GM23338 (cell line): ENCODE data around the gene DNAJC6. TPM values are rescaled to one million over a fixed set of nuclear protein-coding genes. Genes with fewer than 3 reads are reported as not detected.

Source experiments
- ATAC-seq: fragments of 200-7000 bp; cut with Tn5 transposase; 3 replicates; pipeline ENCODE4 v1.9.1; 2020
- DNase-seq: peaks from one replicate; pipeline ENCODE4 v3.0.0-alpha.2; 2015; ENCODE audit warnings: low spot score
- H2AFZ ChIP-seq: fragments of 200-600 bp; sonication (generic); 2 replicates; pipeline ENCODE4 v1.8.0; 2016; ENCODE audit warnings: antibody characterized with exemption, mild to moderate bottlenecking, moderate library complexity
- H3F3A ChIP-seq: fragments of 200-600 bp; sonication (generic); replicated peaks from 2 replicates; pipeline ENCODE4 v1.8.0; 2017; ENCODE audit warnings: antibody characterized with exemption, mixed run types, low read depth
- H3K27ac ChIP-seq: fragments of 200-600 bp; sonication (generic); 2 replicates; pipeline ENCODE4 v1.6.1; 2016; ENCODE audit warnings: low read depth
- H3K27me3 ChIP-seq: fragments of 200-600 bp; sonication (generic); 2 replicates; pipeline ENCODE4 v1.8.0; 2016; ENCODE audit warnings: mild to moderate bottlenecking, mixed run types, moderate library complexity; ENCODE audit not compliant: insufficient read depth
- H3K36me3 ChIP-seq: fragments of 200-600 bp; sonication (generic); 2 replicates; pipeline ENCODE4 v1.8.0; 2016; ENCODE audit warnings: mild to moderate bottlenecking; ENCODE audit not compliant: insufficient read depth
- H3K4me1 ChIP-seq: fragments of 200-600 bp; sonication (generic); 2 replicates; pipeline ENCODE4 v1.8.0; 2016; ENCODE audit warnings: mild to moderate bottlenecking, moderate library complexity; ENCODE audit not compliant: insufficient read depth
- H3K4me2 ChIP-seq: fragments of 200-600 bp; sonication (generic); 2 replicates; pipeline ENCODE4 v1.7.1; 2017; ENCODE audit warnings: mixed run types
- H3K4me3 ChIP-seq: fragments of 200-600 bp; sonication (generic); 2 replicates; pipeline ENCODE4 v1.6.1; 2016; ENCODE audit warnings: mixed run types
- H3K79me2 ChIP-seq: fragments of 200-600 bp; sonication (generic); replicated peaks from 2 replicates; pipeline ENCODE4 v1.8.0; 2017; ENCODE audit warnings: mild to moderate bottlenecking; ENCODE audit not compliant: insufficient read depth
- H3K9me2 ChIP-seq: fragments of 200-600 bp; sonication (generic); 2 replicates; pipeline ENCODE4 v1.8.0; 2017; ENCODE audit not compliant: insufficient read depth
- H4K20me1 ChIP-seq: fragments of 200-600 bp; sonication (generic); replicated peaks from 2 replicates; pipeline ENCODE4 v1.8.0; 2017; ENCODE audit warnings: mild to moderate bottlenecking; ENCODE audit not compliant: insufficient read depth
- H3K27ac Mint-ChIP-seq: 2 replicates; pipeline ENCODE4 v1.8.0; 2020; ENCODE audit warnings: inconsistent platforms, mild to moderate bottlenecking, moderate library complexity, mixed read lengths
- H3K27me3 Mint-ChIP-seq: 3 replicates; pipeline ENCODE4 v1.8.0; 2022; ENCODE audit warnings: low read depth, mild to moderate bottlenecking, moderate library complexity, mixed read lengths, inconsistent platforms; ENCODE audit not compliant: insufficient read depth, poor library complexity
- H3K36me3 Mint-ChIP-seq: 3 replicates; pipeline ENCODE4 v1.8.0; 2021; ENCODE audit warnings: low read depth, mild to moderate bottlenecking, inconsistent platforms, moderate library complexity, mixed read lengths
- H3K4me1 Mint-ChIP-seq: 3 replicates; pipeline ENCODE4 v1.8.0; 2020; ENCODE audit warnings: mild to moderate bottlenecking, inconsistent platforms, mixed read lengths
- H3K4me3 Mint-ChIP-seq: 3 replicates; pipeline ENCODE4 v1.8.0; 2021; ENCODE audit warnings: moderate library complexity, mild to moderate bottlenecking, inconsistent platforms, mixed read lengths
- H3K9me3 Mint-ChIP-seq: 3 replicates; pipeline ENCODE4 v1.8.0; 2020; ENCODE audit warnings: moderate library complexity, mild to moderate bottlenecking, inconsistent platforms, mixed read lengths
- CREB1 ChIP-seq: fragments of 250-450 bp; sonication (Bioruptor Pico); IDR thresholded peaks from 2 replicates; pipeline ENCODE4 v1.5.0; 2020; ENCODE audit warnings: low read depth, mild to moderate bottlenecking, moderate library complexity
- CTCF ChIP-seq, 2 experiments: fragments of 200-600 bp in 1 of 2; sonication (generic) in 1 of 2; conservative IDR thresholded peaks; 2 replicates each; pipeline versions ENCODE4 v1.5.1 to v1.6.1; 2016 to 2017; ENCODE audit warnings: antibody characterized with exemption in 2 of 2, low read depth in 2 of 2, mild to moderate bottlenecking in 2 of 2, moderate library complexity in 1 of 2
- EZH2 ChIP-seq: fragments of 200-600 bp; sonication (generic); IDR thresholded peaks from one replicate; pipeline ENCODE4 v1.8.0; 2017; ENCODE audit warnings: antibody characterized with exemption, mild to moderate bottlenecking, low read depth; ENCODE audit not compliant: unreplicated experiment
- EZH2phosphoT487 ChIP-seq: fragments of 200-600 bp; sonication (generic); IDR thresholded peaks from one replicate; pipeline ENCODE4 v1.8.1; 2018; ENCODE audit warnings: antibody characterized with exemption; ENCODE audit not compliant: unreplicated experiment
- JUNB ChIP-seq: IDR thresholded peaks from one replicate; pipeline ENCODE4 v1.6.1; 2016; ENCODE audit warnings: antibody characterized with exemption; ENCODE audit not compliant: unreplicated experiment
- NANOG ChIP-seq: IDR thresholded peaks from 2 replicates; pipeline ENCODE4 v1.6.1; 2016; ENCODE audit warnings: antibody characterized with exemption, borderline replicate concordance
- POLR2AphosphoS5 ChIP-seq: IDR thresholded peaks from 2 replicates; pipeline ENCODE4 v1.6.1; 2016; ENCODE audit warnings: antibody characterized with exemption, low read depth
- REST ChIP-seq: IDR thresholded peaks from one replicate; pipeline ENCODE4 v1.6.1; 2018; ENCODE audit warnings: antibody characterized with exemption; ENCODE audit not compliant: unreplicated experiment
- STAT1 ChIP-seq: IDR thresholded peaks from one replicate; pipeline ENCODE4 v1.6.1; 2016; ENCODE audit warnings: antibody characterized with exemption; ENCODE audit not compliant: unreplicated experiment
- ZNF114 ChIP-seq: fragments of 250-450 bp; sonication (Bioruptor Pico); IDR thresholded peaks from 2 replicates; pipeline ENCODE4 v1.5.0; 2020; ENCODE audit warnings: mild to moderate bottlenecking, moderate library complexity
- ZNF331 ChIP-seq: fragments of 250-450 bp; sonication (Bioruptor Pico); IDR thresholded peaks from 2 replicates; pipeline ENCODE4 v1.5.0; 2020; ENCODE audit warnings: low read depth, mild to moderate bottlenecking, moderate library complexity
- ZNF462 ChIP-seq: fragments of 250-450 bp; sonication (Bioruptor Pico); IDR thresholded peaks from 2 replicates; pipeline ENCODE4 v1.5.0; 2020; ENCODE audit warnings: mild to moderate bottlenecking, moderate library complexity
- polyA plus RNA-seq: library from polyadenylated mRNA; unstranded; fragments of >200 nt; fragmentation: Nextera tagmentation; extraction: Ambion mirVana; gene quantifications from 2 replicates; pipeline ENCODE4 v1.2.1, GENCODE V29; 2016
- total RNA-seq: library from RNA; depleted of rRNA; stranded (reverse); fragments of >200 nt; shearing (Covaris generic); gene quantifications from 2 replicates; pipeline ENCODE4 v1.2.3, GENCODE V29; 2014
- TF ChIP-seq, protein P1 (sequence below): IDR thresholded peaks from 2 replicates; pipeline ENCODE4 v1.6.1; 2016; ENCODE audit warnings: antibody characterized with exemption

DNAJC6 gene
- total and polyA plus RNA-seq, 2 experiments from 2014 or later, result 2.4 to 7.4 TPM

DNA sequence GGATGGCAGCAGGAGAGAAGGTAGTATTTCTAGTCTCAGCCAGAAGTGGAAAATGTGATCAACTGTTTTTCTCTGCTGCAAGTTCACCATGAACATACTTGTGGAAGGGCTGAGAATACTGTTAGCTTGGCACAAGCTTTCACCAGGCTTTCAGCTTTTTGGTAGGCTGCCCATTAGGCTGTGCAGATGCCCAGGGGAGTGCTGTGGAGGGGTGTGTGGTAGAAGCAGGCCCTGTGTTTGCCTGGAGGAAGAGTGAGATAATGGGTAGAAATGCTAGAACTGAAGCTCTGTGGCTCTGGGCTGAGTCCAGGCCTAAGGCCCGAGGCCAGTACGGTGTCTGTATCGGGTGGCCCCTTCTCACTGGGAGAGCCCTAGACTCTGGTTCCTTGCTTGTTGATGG, 9.8 kb downstream of the DNAJC6 start:
- H2AFZ ChIP-seq, result no peak overlapping the region
- no peak overlapping the region for H3K4me3 Mint-ChIP-seq
- no peaks in the 10 kb centered on the region for H4K20me1 ChIP-seq
- H3K27me3 ChIP-seq, result no peaks in the 10 kb centered on the region
- H3K9me2 ChIP-seq, result no peaks in the 10 kb centered on the region
- H3K27ac ChIP-seq, result no peak overlapping the region
- no peaks in the 10 kb centered on the region; the same call in 2 of the 3 replicates for H3K9me3 Mint-ChIP-seq
- TF ChIP-seq STAT1, result no peak
- no peak for TF ChIP-seq POLR2AphosphoS5
- no peak for TF ChIP-seq CTCF (conservative IDR thresholded peaks at IDR 0.05; ENCODE audit: low read depth in 2 of 2)
- TF ChIP-seq ZNF114, result no peak
- no peak for TF ChIP-seq EZH2
- no peak for TF ChIP-seq CREB1 (CRISPR knock-in tag)
- TF ChIP-seq, protein P1, sequence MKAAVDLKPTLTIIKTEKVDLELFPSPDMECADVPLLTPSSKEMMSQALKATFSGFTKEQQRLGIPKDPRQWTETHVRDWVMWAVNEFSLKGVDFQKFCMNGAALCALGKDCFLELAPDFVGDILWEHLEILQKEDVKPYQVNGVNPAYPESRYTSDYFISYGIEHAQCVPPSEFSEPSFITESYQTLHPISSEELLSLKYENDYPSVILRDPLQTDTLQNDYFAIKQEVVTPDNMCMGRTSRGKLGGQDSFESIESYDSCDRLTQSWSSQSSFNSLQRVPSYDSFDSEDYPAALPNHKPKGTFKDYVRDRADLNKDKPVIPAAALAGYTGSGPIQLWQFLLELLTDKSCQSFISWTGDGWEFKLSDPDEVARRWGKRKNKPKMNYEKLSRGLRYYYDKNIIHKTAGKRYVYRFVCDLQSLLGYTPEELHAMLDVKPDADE, result no peak
- TF ChIP-seq NANOG, result no peak
- no peak for TF ChIP-seq JUNB
- no peak for TF ChIP-seq REST
- TF ChIP-seq ZNF331 (CRISPR knock-in tag), result no peak
- TF ChIP-seq EZH2phosphoT487, result no peak
- no peak for TF ChIP-seq ZNF462
- H3K4me3 ChIP-seq, result no peak overlapping the region
- no peaks in the 10 kb centered on the region for H3K36me3 Mint-ChIP-seq
- H3K27me3 Mint-ChIP-seq, result peaks cover 2% of the 10 kb centered on the region
- ATAC-seq, result no peak
- DNase-seq, result no peak
- H3K36me3 ChIP-seq, result no peaks in the 10 kb centered on the region
- H3K79me2 ChIP-seq, result no peaks in the 10 kb centered on the region
- H3K4me1 ChIP-seq, result no peaks in the 10 kb centered on the region
- H3K4me2 ChIP-seq, result no peak overlapping the region
- H3F3A ChIP-seq, result no peaks in the 10 kb centered on the region
- peaks cover 8% of the 10 kb centered on the region; the same call in 2 of the 3 replicates for H3K4me1 Mint-ChIP-seq
- no peak overlapping the region for H3K27ac Mint-ChIP-seq
